Adrenal gland (tissue), 12 donors: ENCODE measurements around the gene NINL. TPM values are rescaled to one million over a fixed set of nuclear protein-coding genes. Genes with fewer than 3 reads are reported as not detected.

Experiments
- DNase-seq, 7 donors: peaks; one replicate each; pipeline ENCODE4 v3.0.0-alpha.2; 2019 to 2020
- H3K27ac ChIP-seq, 5 donors: fragments of 200-600 bp; sonication (generic) in 4 of 5; 1 replicate in 3 of 5; 2 replicates in 2 of 5; pipeline versions ENCODE4 v1.5.1 to v1.8.0; 2016 to 2020; ENCODE audit warnings: mild to moderate bottlenecking in 1 of 5
- H3K27me3 ChIP-seq: fragments of 200-600 bp; 2 replicates; pipeline ENCODE4 v1.8.0; 2021
- H3K36me3 ChIP-seq, 2 donors: fragments of 200-600 bp; replicated peaks in 1 of 2; 1 replicate in 1 of 2; 2 replicates in 1 of 2; pipeline versions ENCODE4 v1.5.1 to v1.8.0; 2018 to 2022
- H3K4me1 ChIP-seq, 2 donors: fragments of 200-600 bp; replicated peaks in 1 of 2; 1 replicate in 1 of 2; 2 replicates in 1 of 2; pipeline versions ENCODE4 v1.5.1 to v1.8.0; 2018 to 2021
- H3K4me3 ChIP-seq, 4 donors: fragments of 200-600 bp; sonication (generic) in 3 of 4; one replicate each; pipeline ENCODE4 v1.5.1; 2016 to 2018
- H3K9me3 ChIP-seq, 3 donors: fragments of 200-600 bp; sonication (generic) in 1 of 3; replicated peaks in 1 of 3; 1 replicate in 2 of 3; 2 replicates in 1 of 3; pipeline versions ENCODE4 v1.5.1 to v1.8.0; 2016 to 2021
- CTCF ChIP-seq, 6 experiments: fragments of 450-650 bp in 4 of 6; fragments of 200-600 bp in 2 of 6; sonication (generic) in 1 of 6; IDR thresholded peaks; 1 replicate in 5 of 6; 2 replicates in 1 of 6; pipeline versions ENCODE4 v1.5.1 to v1.8.0; 2016 to 2021; ENCODE audit warnings: antibody characterized with exemption in 6 of 6, mild to moderate bottlenecking in 2 of 6, moderate library complexity in 1 of 6
- POLR2A ChIP-seq, 2 donors: fragments of 450-650 bp; IDR thresholded peaks; one replicate each; pipeline ENCODE4 v1.6.1; 2017; ENCODE audit warnings: antibody characterized with exemption in 2 of 2, mild to moderate bottlenecking in 2 of 2, moderate library complexity in 1 of 2
- WGBS, 4 donors: extraction: QIAGEN DNeasy Blood & Tissue Kit in 2 of 4; methylation state at CpG; one replicate each; pipeline versions ENCODE4 v1.1.5 to v1.1.7; 2013 to 2017; 5-methylcytosine and 5-hydroxymethylcytosine counted together
- intact Hi-C, 2 donors: fragments of 100-400 bp; cut with DNase I; formaldehyde crosslinking; loops; one replicate each; pipeline versions ENCODE4 v1.14.1 to v1.15.0; 2022 to 2023
- polyA plus RNA-seq, 3 donors: library from polyadenylated mRNA; stranded (reverse); fragments of 200-250 nt in 2 of 3; fragments of 350-450 nt in 1 of 3; fragmentation: Illumina TruSeq in 1 of 3; extraction: RNeasy Lipid Tissue Mini Kit (QIAGEN cat#74804) in 1 of 3; gene quantifications; one replicate each; pipeline ENCODE4 v1.2.3, GENCODE V29; 2013 to 2014
- total RNA-seq, 9 donors: library from RNA; depleted of rRNA in 4 of 9; stranded (reverse); fragments of >200 nt in 4 of 9; fragments of 120-200 nt in 1 of 9; fragmentation: NEBNext Ultra II Directional in 1 of 9; extraction: Animal tissue kit (Norgen Biotek cat#: 25700) in 1 of 9; gene quantifications; one replicate each; pipeline versions ENCODE4 v1.1.0 to v1.2.4, GENCODE V29; 2013 to 2023
- donor health status: healthy with polysubstance abuse.
- donor health status: Bipolar disorder and iron deficiency.
- donor health status: DM: yes; HTN: yes; CAD: no.
- donor health status: DM: no; HTN: no; CAD: no.
- donor health status: DM: no; HTN: no; CAD: no.
- donor health status: DM: yes; HTN: yes; CAD: no.

Gene NINL
- total and polyA plus RNA-seq, 12 donors, result 10.0 to 30.9 (median 15.4) TPM

DNA sequence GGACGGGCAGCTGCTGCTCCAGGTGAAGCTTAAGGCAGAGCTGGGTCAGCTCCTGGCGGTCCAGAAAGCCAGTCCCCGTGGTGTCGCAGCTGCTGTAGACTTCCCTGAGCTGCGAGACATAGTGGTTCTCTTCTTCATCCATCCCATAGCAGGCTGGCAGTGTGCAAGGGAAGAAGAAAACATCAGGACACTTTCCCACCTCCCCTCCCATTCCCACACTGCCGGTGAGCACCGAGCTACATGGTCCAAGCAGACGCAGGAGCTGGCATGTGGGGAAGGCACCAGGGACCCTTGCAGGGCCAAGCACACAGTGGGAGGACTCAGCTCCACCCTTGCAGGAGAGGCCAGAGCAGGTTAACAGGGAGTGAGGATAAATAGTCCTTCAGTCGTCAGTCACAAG lies 58.9 kb downstream of the NINL start:
- Histone ChIP-seq H3K4me1 (peaks cover 4 to 10% of the 10 kb centered on the region in 2 donors), H3K36me3 (no peaks in the 10 kb centered on the region), H3K4me3 (no peak overlapping the region), H3K27ac (peak overlapping the region; percentile 12 to 73 (median 52)), H3K9me3 (no peaks in the 10 kb centered on the region), H3K27me3 (no peaks in the 10 kb centered on the region)
- no peak for DNase-seq
- TF ChIP-seq POLR2A (IDR thresholded peaks at IDR 0.05) (no peak), CTCF (IDR thresholded peaks at IDR 0.05) (no peak)
- 78 to 90% (median 86%) methylated on average over 6 to 9 of the region's 9 CpGs for WGBS, 4 donors
- intact Hi-C loops, result no loop called here

GRCh38 chr20:25525867-25526266 lies 59.5 kb downstream of the NINL start:
- Histone ChIP-seq H3K4me1 (peaks cover 4 to 10% of the 10 kb centered on the region in 2 donors), H3K9me3 (no peaks in the 10 kb centered on the region), H3K36me3 (no peaks in the 10 kb centered on the region), H3K27me3 (no peaks in the 10 kb centered on the region), H3K4me3 (no peak overlapping the region), H3K27ac (peak overlapping the region; percentile 12 to 73 (median 52))
- intact Hi-C loops, result no loop called here
- TF ChIP-seq CTCF (IDR thresholded peaks at IDR 0.05) (no peak), POLR2A (IDR thresholded peaks at IDR 0.05) (peak in 1 of 2 donors; percentile 20)
- peak in 5 of 7 donors; percentile 40 to 65 (median 61) for DNase-seq
- 62 to 65% (median 63%) methylated on average over 2 of the region's 2 CpGs for WGBS, 4 donors

DNA sequence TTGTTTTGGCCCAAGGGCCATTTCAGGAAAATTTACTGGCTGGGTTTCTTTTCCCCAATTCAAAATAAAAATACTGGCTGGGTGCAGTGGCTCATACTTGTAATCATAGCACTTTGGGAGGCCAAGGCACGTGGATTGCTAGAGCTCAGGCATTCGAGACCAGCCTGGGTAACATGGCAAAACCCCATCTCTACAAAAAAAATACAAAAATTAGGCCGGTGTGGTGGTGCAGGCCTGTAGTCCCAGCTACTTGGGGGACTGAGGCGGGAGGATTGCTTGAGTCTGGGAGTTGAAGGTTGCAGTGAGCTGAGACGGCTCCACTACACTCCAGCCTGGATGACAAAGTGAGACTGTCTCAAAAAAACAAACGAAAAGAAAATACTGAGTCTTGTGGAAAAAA lies 60.0 kb downstream of the NINL start:
- intact Hi-C loops, result no loop called here
- WGBS, 4 donors, result 81 to 85% (median 82%) methylated on average over 6 of the region's 6 CpGs
- Histone ChIP-seq H3K27me3 (no peaks in the 10 kb centered on the region), H3K4me1 (peaks cover 4 to 10% of the 10 kb centered on the region in 2 donors), H3K9me3 (no peaks in the 10 kb centered on the region), H3K36me3 (no peaks in the 10 kb centered on the region), H3K27ac (peak overlapping the region in 2 of 5 donors; percentile 72 to 73), H3K4me3 (no peak overlapping the region)
- no peak for DNase-seq
- TF ChIP-seq POLR2A (IDR thresholded peaks at IDR 0.05) (no peak), CTCF (IDR thresholded peaks at IDR 0.05) (no peak)

- intact Hi-C loops, result no loop called here
- H3K36me3 ChIP-seq, result no peaks in the 10 kb centered on the region
- 66 to 76% (median 74%) methylated on average over 2 of the region's 2 CpGs for WGBS, 4 donors
- no peaks in the 10 kb centered on the region for H3K27me3 ChIP-seq
- no peak for DNase-seq
- H3K9me3 ChIP-seq, result no peaks in the 10 kb centered on the region
- H3K4me3 ChIP-seq, result no peak overlapping the region
- TF ChIP-seq CTCF (IDR thresholded peaks at IDR 0.05) (no peak), POLR2A (IDR thresholded peaks at IDR 0.05) (no peak)
- peaks cover 0 to 3% of the 10 kb centered on the region in 2 donors for H3K4me1 ChIP-seq
- H3K27ac ChIP-seq, result no peak overlapping the region
Observed at GRCh38 chr20:25521382-25521781, 63.9 kb downstream of the NINL start.
